ENCODE measurements around the gene ZMYM3. TPM values are rescaled to one million over a fixed set of nuclear protein-coding genes. Genes with fewer than 3 reads are reported as not detected.
"Not testable (repeated sequence)": the region's sequence is repeated elsewhere in the genome, so short reads cannot be mapped to it uniquely, and the experiment has no call there.

The ZMYM3 gene
- 10 to 100 TPM; 18.3 TPM for total RNA-seq

DNA sequence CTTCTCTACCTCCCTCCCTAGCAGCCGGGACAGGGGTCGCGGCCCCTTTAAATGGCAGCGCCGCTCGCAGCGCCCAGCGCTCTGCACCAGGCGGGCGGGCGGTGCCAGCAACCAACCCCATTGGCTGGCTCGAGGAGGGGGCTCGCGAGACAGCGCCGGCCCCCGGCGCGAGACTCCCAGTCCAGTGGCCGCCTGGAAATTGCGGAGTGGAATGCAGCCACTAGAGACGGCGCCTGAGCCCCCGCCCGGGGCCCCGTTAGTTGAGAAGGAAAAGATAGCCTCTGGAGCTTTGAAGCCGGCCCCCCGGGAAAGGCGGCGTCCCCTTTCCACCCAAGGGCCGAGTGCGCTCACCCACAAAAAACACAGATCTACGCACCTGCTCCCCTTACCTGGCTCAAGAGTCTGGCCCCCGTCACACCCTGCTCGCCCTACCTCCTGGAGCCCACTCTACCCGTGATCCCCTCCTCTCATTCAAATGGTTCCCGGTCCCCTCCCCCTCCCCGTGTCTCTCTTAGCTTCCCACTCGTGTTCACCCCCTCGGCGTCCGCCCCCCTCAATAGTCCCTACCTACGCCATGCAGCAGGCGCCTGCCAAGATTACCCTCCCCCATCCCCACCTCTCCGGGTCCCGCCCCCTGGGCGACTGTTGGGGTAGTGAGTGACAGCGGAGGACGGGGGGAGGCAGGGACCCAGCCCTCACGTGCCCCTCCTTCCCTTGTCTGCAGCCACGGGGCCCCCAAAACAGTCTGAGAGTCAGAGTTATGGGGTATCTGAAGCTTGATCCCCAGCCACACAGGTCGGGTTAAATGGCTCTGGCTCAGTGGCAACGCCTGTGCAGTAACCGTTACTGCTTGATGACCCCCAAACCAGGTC, at the start of gene ZMYM3:
ZMYM3 (minus strand) TSS at position 49 of the 872 bp plus-strand sequence. CDS start 885 bp downstream, outside the sequence.
- peak; percentile 72 for ATAC-seq (replicated peaks)
- Mint-ChIP-seq H3K36me3 (ENCODE audit: low read depth) (peaks cover 10% of the 10 kb centered on the region), H3K27me3 (no peaks in the 10 kb centered on the region), H3K4me3 (peak within 1 kb of the TSS; percentile 74), H3K27ac (peak within 1 kb of the TSS; percentile 75), H3K9me3 (no peaks in the 10 kb centered on the region), H3K4me1 (peaks cover 9% of the 10 kb centered on the region)

DNA sequence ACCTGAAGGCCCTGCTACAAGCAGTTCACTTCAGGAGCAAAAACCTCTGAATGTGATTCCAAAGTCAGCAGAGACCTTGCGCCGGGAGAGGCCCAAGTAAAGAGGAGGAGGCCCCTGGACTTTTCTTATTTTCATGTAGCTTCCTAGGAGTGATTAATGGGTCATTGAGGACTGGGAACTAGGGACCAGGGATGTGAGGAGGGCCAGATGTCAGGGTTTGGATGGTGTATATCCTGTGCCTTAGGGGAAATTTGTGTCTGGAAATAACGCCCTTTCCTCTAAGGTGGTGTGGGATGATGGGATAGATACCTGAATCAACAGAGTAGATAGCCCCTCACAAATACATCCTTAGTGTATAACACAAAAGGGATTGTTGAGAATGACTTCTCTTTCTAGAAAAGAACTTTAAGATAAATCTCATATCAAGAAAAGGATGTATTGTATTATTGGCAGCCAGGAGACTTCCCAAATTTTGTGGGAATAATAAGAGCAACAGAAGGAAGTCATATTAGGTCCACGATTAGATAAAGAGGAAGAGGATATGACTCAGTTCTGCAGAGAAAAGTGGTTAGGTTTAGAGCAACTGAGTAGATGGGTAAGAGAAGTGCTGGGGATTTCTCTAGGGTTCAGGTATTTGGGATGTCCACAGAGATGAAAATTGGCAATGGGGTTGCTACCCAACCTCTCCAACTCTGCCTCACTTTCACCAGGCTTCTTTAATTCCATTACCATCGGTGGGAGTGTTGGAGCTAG, 48.7 kb upstream of the ZMYM3 start:
- H3K9me3 Mint-ChIP-seq = no peaks in the 10 kb centered on the region
- H3K27ac Mint-ChIP-seq = peak overlapping the region; percentile 51
- peaks cover 6% of the 10 kb centered on the region for H3K4me1 Mint-ChIP-seq
- H3K4me3 Mint-ChIP-seq = no peak overlapping the region
- peak; percentile 44 for ATAC-seq (replicated peaks)
- no peaks in the 10 kb centered on the region for H3K27me3 Mint-ChIP-seq
- H3K36me3 Mint-ChIP-seq (ENCODE audit: low read depth) = peaks cover 74% of the 10 kb centered on the region

DNA sequence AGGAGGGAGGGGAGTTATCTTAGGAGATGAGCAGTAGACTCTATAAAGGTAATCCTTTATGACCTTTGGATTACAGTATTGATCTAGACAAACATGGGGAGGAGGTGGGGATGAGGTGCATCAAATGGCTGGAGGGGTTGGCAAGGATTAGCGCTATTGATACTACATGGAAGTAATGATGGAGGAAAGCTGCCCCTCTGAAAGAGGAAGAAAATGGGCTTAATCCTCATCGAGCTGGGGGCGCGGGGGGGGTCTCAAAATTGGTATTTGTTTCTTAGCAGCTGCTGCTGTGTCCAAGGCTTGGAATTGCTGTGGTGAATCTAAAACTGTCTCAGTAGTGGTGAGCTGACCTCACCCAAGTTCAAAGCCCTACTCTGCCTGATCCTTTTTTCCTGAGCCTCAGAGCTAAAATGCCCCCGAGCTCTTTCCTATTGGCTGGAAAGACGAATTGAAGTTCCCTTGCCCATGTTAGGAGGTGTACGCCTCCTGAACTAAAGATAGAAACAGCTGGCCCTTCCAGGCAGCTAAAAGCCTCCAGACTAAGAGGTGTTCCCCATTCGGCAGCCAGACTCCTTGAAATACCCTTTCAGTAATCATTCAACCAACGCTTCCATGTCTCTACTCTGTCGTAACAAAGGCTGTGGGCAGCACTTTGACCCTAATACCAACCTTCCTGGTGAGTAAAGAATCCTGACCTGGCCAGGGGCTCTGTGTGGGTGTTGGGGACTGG, 47.4 kb upstream of the ZMYM3 start, which contains the start of gene ITGB1BP2:
ITGB1BP2 (plus strand) TSS at position 556 of the 730 bp plus-strand sequence; CDS start at position 613, 57 bp downstream.
- Mint-ChIP-seq H3K4me1 (peaks cover 6% of the 10 kb centered on the region), H3K4me3 (no peak within 1 kb of the TSS), H3K36me3 (ENCODE audit: low read depth) (peaks cover 86% of the 10 kb centered on the region), H3K27me3 (no peaks in the 10 kb centered on the region), H3K27ac (peak within 1 kb of the TSS; percentile 51), H3K9me3 (no peaks in the 10 kb centered on the region)
- no peak for ATAC-seq (replicated peaks)

DNA sequence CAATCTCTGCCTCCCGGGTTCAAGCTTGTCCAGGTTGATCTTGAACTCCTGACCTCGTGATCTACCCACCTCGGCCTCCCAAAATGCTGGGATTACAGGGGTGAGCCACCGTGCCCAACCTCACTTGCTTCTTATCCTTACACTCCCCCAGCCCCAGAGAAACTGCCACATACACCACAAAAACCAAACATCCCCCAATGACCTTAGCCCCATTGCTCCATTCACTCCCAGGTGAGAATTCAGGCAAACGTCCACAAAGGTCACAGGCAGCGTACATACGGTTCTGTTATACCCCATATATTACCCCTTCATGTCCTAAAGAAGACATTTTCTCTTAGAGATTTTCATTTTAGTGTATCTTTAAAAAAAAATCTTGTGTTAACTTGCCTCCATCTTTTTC, 46.6 kb upstream of the ZMYM3 start:
- ATAC-seq (replicated peaks); H3K27me3 Mint-ChIP-seq; H3K9me3 Mint-ChIP-seq; H3K4me1 Mint-ChIP-seq; H3K27ac Mint-ChIP-seq; H3K4me3 Mint-ChIP-seq: not testable (repeated sequence)
- H3K36me3 Mint-ChIP-seq (ENCODE audit: low read depth) = peaks cover 94% of the 10 kb centered on the region

DNA sequence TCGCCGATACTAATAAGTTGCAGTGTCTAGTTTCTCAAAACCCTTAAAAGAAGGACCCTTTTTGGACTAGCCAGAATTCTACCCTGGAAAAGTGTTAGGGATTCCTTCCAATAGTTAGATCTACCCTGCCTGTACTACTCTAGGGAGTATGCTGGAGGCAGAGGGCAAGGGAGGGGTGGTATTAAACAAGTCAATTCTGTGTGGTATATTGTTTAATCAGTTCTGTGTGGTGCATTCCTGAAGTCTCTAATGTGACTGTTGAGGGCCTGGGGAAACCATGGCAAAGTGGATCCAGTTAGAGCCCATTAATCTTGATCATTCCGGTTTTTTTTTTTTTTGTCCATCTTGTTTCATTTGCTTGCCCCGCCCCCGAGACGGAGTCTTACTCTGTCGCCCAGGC, 46.1 kb upstream of the ZMYM3 start:
- H3K4me3 Mint-ChIP-seq; ATAC-seq (replicated peaks); H3K9me3 Mint-ChIP-seq; H3K4me1 Mint-ChIP-seq; H3K27ac Mint-ChIP-seq; H3K27me3 Mint-ChIP-seq: not testable (repeated sequence)
- peaks cover 94% of the 10 kb centered on the region for H3K36me3 Mint-ChIP-seq (ENCODE audit: low read depth)

DNA sequence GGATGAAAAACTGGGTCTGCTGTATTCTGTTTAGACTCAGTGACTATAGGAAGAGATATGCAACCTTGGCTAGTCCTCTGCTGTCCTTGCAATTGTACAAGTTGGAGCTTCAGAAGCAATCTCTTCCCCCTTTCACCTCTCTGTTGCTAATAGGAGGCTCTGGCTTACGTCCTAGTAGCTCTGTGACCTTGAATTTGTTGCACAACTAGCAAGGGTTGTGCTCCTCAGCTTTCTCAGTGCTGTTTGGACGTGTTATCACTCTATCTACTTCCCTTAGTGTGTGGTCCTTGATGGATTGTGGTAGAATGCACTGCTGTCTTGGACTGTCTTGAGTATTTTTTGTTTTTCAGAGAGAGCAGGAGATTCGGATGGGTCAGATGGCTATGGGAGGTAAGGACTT, 44.2 kb upstream of the ZMYM3 start:
- Mint-ChIP-seq H3K4me3 (no peak overlapping the region), H3K27ac (no peak overlapping the region), H3K9me3 (no peaks in the 10 kb centered on the region), H3K36me3 (ENCODE audit: low read depth) (peaks cover 97% of the 10 kb centered on the region), H3K27me3 (no peaks in the 10 kb centered on the region), H3K4me1 (peaks cover 6% of the 10 kb centered on the region)
- ATAC-seq (replicated peaks) = no peak

DNA sequence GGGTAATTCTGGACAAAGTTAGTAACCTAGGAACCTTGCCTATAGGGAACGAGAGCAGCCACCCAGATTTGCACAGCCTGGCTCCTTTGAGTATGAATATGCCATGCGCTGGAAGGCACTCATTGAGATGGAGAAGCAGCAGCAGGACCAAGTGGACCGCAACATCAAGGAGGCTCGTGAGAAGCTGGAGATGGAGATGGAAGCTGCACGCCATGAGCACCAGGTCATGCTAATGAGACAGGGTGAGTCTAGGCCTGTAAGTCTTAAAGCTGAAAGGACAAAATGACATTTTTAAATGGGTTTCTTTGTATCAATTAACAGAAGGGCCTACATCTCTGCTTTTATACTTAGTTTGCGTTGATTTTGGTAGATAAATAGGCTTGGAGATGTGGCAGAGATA, 42.9 kb upstream of the ZMYM3 start:
- Mint-ChIP-seq H3K4me3 (no peak overlapping the region), H3K27me3 (no peaks in the 10 kb centered on the region), H3K27ac (no peak overlapping the region), H3K36me3 (ENCODE audit: low read depth) (peaks cover 97% of the 10 kb centered on the region), H3K4me1 (no peaks in the 10 kb centered on the region), H3K9me3 (no peaks in the 10 kb centered on the region)
- ATAC-seq (replicated peaks) = no peak

DNA sequence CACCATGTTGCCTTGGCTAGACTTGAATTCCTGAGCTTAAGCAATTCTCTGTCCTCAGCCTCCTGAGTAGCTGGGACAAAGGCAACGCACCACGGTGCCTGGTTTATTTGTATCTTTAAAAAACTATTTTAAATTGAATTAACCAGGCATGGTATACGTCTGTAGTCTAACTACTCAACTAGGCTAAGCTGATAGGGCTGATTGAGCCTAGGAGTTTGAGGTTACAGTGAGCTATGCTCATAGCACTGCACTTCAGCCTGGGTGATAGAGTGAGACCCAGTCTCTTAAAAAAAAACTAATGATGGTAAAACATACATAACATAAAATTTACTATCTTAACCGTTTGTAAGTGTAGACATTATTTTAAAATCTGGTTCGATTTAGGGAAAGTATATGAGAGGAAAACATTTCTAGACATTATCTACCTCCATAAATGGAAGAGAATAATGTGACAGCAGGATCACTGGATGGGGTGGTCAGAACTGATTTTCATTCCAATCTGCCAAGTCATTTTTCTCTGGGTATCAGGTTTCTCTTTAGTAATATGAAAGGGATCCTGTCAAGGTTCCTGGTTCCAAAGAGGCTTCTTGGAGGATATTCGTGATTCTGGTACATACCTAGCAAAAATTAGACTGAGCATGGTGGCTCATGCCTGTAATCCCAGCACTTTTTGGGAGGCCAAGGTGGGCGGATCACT, 38.9 kb upstream of the ZMYM3 start:
- Mint-ChIP-seq H3K36me3 (ENCODE audit: low read depth) (peaks cover 94% of the 10 kb centered on the region), H3K4me1 (peaks cover 4% of the 10 kb centered on the region), H3K4me3 (no peak overlapping the region), H3K27me3 (no peaks in the 10 kb centered on the region), H3K9me3 (no peaks in the 10 kb centered on the region), H3K27ac (no peak overlapping the region)
- no peak for ATAC-seq (replicated peaks)

DNA sequence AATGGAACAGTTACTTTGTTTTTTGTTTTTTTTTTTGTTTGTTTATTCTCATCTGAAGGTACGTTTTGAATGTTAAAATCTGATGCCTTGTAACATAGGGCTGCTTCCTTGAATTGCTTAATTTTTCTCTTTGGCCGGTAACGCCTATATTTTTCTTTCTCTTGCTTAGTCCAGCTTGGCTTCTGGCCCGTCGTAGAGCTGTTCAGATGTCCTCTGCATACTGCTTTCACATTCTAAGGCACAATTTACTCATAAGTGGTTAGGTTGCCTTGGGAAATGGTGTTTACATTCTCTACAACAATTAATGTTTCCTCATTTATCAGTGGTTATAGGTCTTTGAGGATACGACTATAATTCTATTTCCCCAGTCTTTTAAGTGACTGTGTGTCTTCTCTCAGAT, 37.4 kb upstream of the ZMYM3 start:
- ATAC-seq (replicated peaks) = no peak
- Mint-ChIP-seq H3K36me3 (ENCODE audit: low read depth) (peaks cover 94% of the 10 kb centered on the region), H3K9me3 (no peaks in the 10 kb centered on the region), H3K4me1 (peaks cover 4% of the 10 kb centered on the region), H3K4me3 (no peak overlapping the region), H3K27me3 (no peaks in the 10 kb centered on the region), H3K27ac (no peak overlapping the region)

DNA sequence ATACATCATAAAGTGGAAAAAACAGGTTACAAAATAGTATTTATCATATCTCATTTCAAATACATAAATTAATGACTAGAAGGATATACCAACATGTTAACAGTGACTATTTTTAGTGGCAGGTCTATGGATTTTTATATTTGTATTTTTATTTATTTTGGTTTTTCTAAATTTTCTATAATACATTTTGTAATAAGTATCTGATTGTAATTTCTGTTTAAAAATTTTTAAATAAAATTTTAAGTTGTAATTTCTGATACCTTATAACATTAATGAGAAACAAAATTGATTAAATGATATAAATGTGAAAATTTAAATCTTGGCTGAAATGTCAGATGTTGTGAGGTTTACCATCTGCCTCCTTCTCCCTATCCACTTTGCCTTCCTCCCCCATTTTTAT, 32.0 kb upstream of the ZMYM3 start:
- no peaks in the 10 kb centered on the region for H3K9me3 Mint-ChIP-seq

DNA sequence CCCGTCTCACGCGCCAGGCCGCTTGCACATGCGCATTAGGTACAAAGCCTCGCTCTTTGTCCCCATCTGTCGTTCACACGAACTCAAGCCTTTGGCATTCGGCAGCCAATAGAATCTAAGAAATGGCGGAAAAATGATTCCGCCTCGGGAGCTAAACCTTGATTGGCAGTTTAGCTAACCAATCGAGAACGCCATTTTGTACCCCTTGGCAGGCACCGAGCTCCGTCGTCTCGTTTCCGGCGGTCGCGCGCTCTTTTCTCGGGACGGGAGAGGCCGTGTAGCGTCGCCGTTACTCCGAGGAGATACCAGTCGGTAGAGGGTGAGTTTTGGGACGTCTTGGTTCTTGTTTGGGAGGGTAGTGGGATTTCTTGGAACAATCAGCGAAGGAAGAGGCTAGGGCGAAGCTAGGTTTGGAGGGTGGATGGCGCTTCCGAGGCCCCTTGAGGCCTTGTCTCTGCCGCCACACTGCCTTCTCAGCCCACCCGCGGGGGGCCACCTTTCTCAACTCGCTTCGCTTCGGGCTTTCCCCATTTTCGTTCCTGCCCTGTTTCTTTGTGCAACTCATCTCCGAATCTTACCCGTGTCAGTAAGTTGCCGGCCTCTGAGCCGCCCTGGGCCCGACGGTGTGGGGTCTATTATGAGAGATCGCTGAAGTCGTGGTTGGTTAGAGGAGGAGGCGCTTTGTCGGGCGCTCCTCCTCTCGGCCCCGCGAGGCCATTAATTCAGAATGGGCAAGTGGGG, 29.6 kb upstream of the ZMYM3 start, which contains the start of gene NONO:
NONO (plus strand) TSS at position 233 of the 741 bp plus-strand sequence. CDS start 7,003 bp downstream, outside the sequence.
- Mint-ChIP-seq H3K4me1 (peaks cover under 1% of the 10 kb centered on the region), H3K27ac (peak within 1 kb of the TSS; percentile 100), H3K4me3 (peak within 1 kb of the TSS; percentile 93), H3K27me3 (no peaks in the 10 kb centered on the region), H3K36me3 (ENCODE audit: low read depth) (peaks cover 55% of the 10 kb centered on the region), H3K9me3 (no peaks in the 10 kb centered on the region)
- peak; percentile 77 for ATAC-seq (replicated peaks)

More for the DNA sequence above, 32.0 kb upstream of the ZMYM3 start:
- H3K36me3 Mint-ChIP-seq (ENCODE audit: low read depth) = peaks cover 76% of the 10 kb centered on the region
- H3K4me1 Mint-ChIP-seq = peaks cover 4% of the 10 kb centered on the region
- peak overlapping the region; percentile 66 for H3K27ac Mint-ChIP-seq
- peak overlapping the region; percentile 93 for H3K4me3 Mint-ChIP-seq
- no peak for ATAC-seq (replicated peaks)
- no peaks in the 10 kb centered on the region for H3K27me3 Mint-ChIP-seq

DNA sequence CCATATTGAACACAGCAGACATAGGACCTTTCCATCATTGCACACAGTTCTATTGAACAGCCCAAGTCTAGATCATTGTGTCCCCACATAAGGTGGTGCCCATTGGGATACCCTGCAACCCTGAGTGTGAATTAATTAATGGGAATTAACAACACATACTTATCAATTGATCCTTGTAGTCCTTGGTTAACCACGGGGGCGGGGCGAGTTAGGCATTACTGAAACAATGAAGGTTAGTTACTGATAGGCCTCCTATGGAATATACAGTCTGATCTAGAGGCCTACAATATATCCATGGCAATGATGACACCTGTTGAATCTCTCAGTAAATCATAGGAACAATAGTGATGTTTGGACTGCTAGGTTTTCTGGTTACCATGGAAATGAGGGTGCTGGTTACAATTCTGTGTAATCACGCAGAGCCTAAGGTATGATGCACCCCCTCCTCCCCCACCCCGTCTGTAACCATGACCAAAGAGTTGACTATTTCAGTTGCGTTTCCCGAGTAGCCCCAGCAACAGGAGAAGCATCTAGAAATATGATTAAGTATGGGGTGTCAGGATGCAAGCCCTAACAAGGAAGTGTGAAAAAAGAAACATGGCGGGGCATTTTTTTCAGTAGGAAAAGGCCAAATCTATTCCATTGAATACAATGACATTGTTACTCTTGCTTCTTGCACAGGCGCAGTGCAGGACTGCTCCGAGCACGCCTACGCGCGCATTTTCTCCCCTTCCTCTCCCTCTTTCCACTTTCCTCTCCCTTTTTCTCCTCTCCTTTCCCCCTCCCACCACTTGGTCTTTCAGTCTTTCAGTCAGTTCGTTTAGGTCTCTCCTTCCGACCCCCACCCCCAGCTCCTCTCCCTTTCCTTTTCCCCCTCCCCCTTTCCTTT, 28.8 kb upstream of the ZMYM3 start:
- H3K27ac Mint-ChIP-seq = peak overlapping the region; percentile 100
- H3K9me3 Mint-ChIP-seq = no peaks in the 10 kb centered on the region
- ATAC-seq (replicated peaks) = peak; percentile 72
- peak overlapping the region; percentile 93 for H3K4me3 Mint-ChIP-seq
- no peaks in the 10 kb centered on the region for H3K4me1 Mint-ChIP-seq
- H3K36me3 Mint-ChIP-seq (ENCODE audit: low read depth) = peaks cover 48% of the 10 kb centered on the region
- H3K27me3 Mint-ChIP-seq = no peaks in the 10 kb centered on the region
